ENCODE results near the gene FSTL4. TPM values are rescaled to one million over a fixed set of nuclear protein-coding genes. Genes with fewer than 3 reads are reported as not detected.

FSTL4 gene
- total RNA-seq, 1 donor from 2014 or later = not detected

- Histone ChIP-seq H3K27ac (replicated peaks) (no peak overlapping the region), H3K4me1 (no peaks in the 10 kb centered on the region), H3K4me3 (no peak overlapping the region), H3K27me3 (ENCODE audit: low read depth) (peaks cover 68% of the 10 kb centered on the region), H3K9me3 (replicated peaks) (no peaks in the 10 kb centered on the region), H3K36me3 (no peaks in the 10 kb centered on the region)
- intact Hi-C loops (cut with micrococcal nuclease) = no loop called here
- no peak for TF ChIP-seq CTCF (IDR thresholded peaks at IDR 0.05; ENCODE audit: borderline replicate concordance)
- no peak for DNase-seq
These were observed 350.3 kb downstream of the FSTL4 start for GRCh38 chr5:133261993-133262392.

- intact Hi-C loops (cut with micrococcal nuclease) = no loop called here
- H3K36me3 ChIP-seq = no peaks in the 10 kb centered on the region
- H3K9me3 ChIP-seq (replicated peaks) = no peaks in the 10 kb centered on the region
- H3K4me3 ChIP-seq = no peak overlapping the region
- H3K27ac ChIP-seq (replicated peaks) = no peak overlapping the region
- peaks cover 55% of the 10 kb centered on the region for H3K27me3 ChIP-seq (ENCODE audit: low read depth)
- H3K4me1 ChIP-seq = no peaks in the 10 kb centered on the region
- no peak for DNase-seq
- no peak for TF ChIP-seq CTCF (IDR thresholded peaks at IDR 0.05; ENCODE audit: borderline replicate concordance)
These were observed 351.6 kb downstream of the FSTL4 start for GRCh38 chr5:133260715-133261114.

GRCh38 chr5:133259199-133259997 is 352.9 kb downstream of the FSTL4 start:
- no peak for TF ChIP-seq CTCF (IDR thresholded peaks at IDR 0.05; ENCODE audit: borderline replicate concordance)
- DNase-seq = no peak
- Histone ChIP-seq H3K27me3 (ENCODE audit: low read depth) (peaks cover 42% of the 10 kb centered on the region), H3K36me3 (no peaks in the 10 kb centered on the region), H3K27ac (replicated peaks) (no peak overlapping the region), H3K9me3 (replicated peaks) (no peaks in the 10 kb centered on the region), H3K4me1 (no peaks in the 10 kb centered on the region), H3K4me3 (no peak overlapping the region)
- intact Hi-C loops (cut with micrococcal nuclease) = no loop called here

GRCh38 chr5:133257977-133258376 is 354.4 kb downstream of the FSTL4 start:
- DNase-seq = no peak
- no peak for TF ChIP-seq CTCF (IDR thresholded peaks at IDR 0.05; ENCODE audit: borderline replicate concordance)
- no peak overlapping the region for H3K4me3 ChIP-seq
- H3K36me3 ChIP-seq = no peaks in the 10 kb centered on the region
- intact Hi-C loops (cut with micrococcal nuclease) = no loop called here
- no peak overlapping the region for H3K27ac ChIP-seq (replicated peaks)
- H3K27me3 ChIP-seq (ENCODE audit: low read depth) = peaks cover 28% of the 10 kb centered on the region
- H3K4me1 ChIP-seq = no peaks in the 10 kb centered on the region
- H3K9me3 ChIP-seq (replicated peaks) = no peaks in the 10 kb centered on the region

GRCh38 chr5:133256276-133256675 is 356.1 kb downstream of the FSTL4 start:
- no peak for DNase-seq
- TF ChIP-seq CTCF (IDR thresholded peaks at IDR 0.05; ENCODE audit: borderline replicate concordance) = no peak
- Histone ChIP-seq H3K27ac (replicated peaks) (no peak overlapping the region), H3K36me3 (no peaks in the 10 kb centered on the region), H3K9me3 (replicated peaks) (no peaks in the 10 kb centered on the region), H3K4me3 (no peak overlapping the region), H3K27me3 (ENCODE audit: low read depth) (peaks cover 12% of the 10 kb centered on the region), H3K4me1 (no peaks in the 10 kb centered on the region)
- intact Hi-C loops (cut with micrococcal nuclease) = no loop called here
